Activated T-cell treated with anti-CD3 and anti-CD28 coated beads for 24 hours (primary cell): ENCODE measurements around the gene KRTAP4-11.
"Not testable (repeated sequence)": the region's sequence is repeated elsewhere in the genome, so short reads cannot be mapped to it uniquely, and the experiment has no call there.

Experiments
- DNase-seq: peaks from one replicate; pipeline ENCODE4 v3.0.0-alpha.2; 2020; ENCODE audit warnings: low read depth

The KRTAP4-11 gene

GRCh38 chr17:41123991-41124371 is 5.8 kb upstream of the KRTAP4-11 start, which contains the start of gene KRTAP4-12:
TSS of gene KRTAP4-12 (minus strand) at chr17:41124182. CDS start at chr17:41124122, 60 bp downstream.
- not testable (repeated sequence) for DNase-seq

GRCh38 chr17:41123292-41123990 is 5.3 kb upstream of the KRTAP4-11 start:
- not testable (repeated sequence) for DNase-seq

GRCh38 chr17:41121742-41122141 is 3.6 kb upstream of the KRTAP4-11 start:
- DNase-seq, result no peak

GRCh38 chr17:41119696-41120690 is 1.8 kb upstream of the KRTAP4-11 start:
- not testable (repeated sequence) for DNase-seq

GRCh38 chr17:41118721-41119120 is 548 bp upstream of the KRTAP4-11 start:
- no peak for DNase-seq

GRCh38 chr17:41116297-41116696 is 1.9 kb downstream of the KRTAP4-11 start:
- DNase-seq, result no peak

GRCh38 chr17:41111151-41111885 is 6.9 kb downstream of the KRTAP4-11 start:
- no peak for DNase-seq

GRCh38 chr17:41108728-41109386 is 9.3 kb downstream of the KRTAP4-11 start:
- not testable (repeated sequence) for DNase-seq

- no peak for DNase-seq
Observed at GRCh38 chr17:41107941-41108450, 10.2 kb downstream of the KRTAP4-11 start.

- not testable (repeated sequence) for DNase-seq
Observed at GRCh38 chr17:41105347-41105746, 12.8 kb downstream of the KRTAP4-11 start, which contains the start of gene KRTAP4-9. TSS of gene KRTAP4-9 (plus strand) at chr17:41105389. CDS start at chr17:41105389, 0 bp downstream.

GRCh38 chr17:41104386-41105038 is 13.7 kb downstream of the KRTAP4-11 start:
- not testable (repeated sequence) for DNase-seq

GRCh38 chr17:41103896-41104295 is 14.3 kb downstream of the KRTAP4-11 start:
- no peak for DNase-seq

GRCh38 chr17:41101586-41102259 is 16.4 kb downstream of the KRTAP4-11 start, which contains the start of gene KRTAP4-16:
TSS of gene KRTAP4-16 (minus strand) at chr17:41102209. CDS start at chr17:41102209, 0 bp downstream.
- no peak for DNase-seq

- not testable (repeated sequence) for DNase-seq
Observed at GRCh38 chr17:41099682-41100480, 18.3 kb downstream of the KRTAP4-11 start.

- no peak for DNase-seq
Observed at GRCh38 chr17:41098481-41098880, 19.7 kb downstream of the KRTAP4-11 start.

GRCh38 chr17:41098042-41098441 is 20.1 kb downstream of the KRTAP4-11 start, which contains the start of gene KRTAP4-8:
TSS of gene KRTAP4-8 (minus strand) at chr17:41098142. CDS start at chr17:41098084, 58 bp downstream.
- no peak for DNase-seq

- no peak for DNase-seq
Observed at GRCh38 chr17:41096055-41096454, 22.1 kb downstream of the KRTAP4-11 start.

GRCh38 chr17:41088760-41089352 is 29.3 kb downstream of the KRTAP4-11 start:
- DNase-seq, result not testable (repeated sequence)
